GDM1 (cell line): ENCODE results near the gene PZP.
"Not testable (repeated sequence)": the region's sequence is repeated elsewhere in the genome, so short reads cannot be mapped to it uniquely, and the experiment has no call there.

Source experiments
- DNase-seq: peaks from one replicate; lab custom pipeline; 2025; lab: John Stamatoyannopoulos, UW

Gene PZP

DNA sequence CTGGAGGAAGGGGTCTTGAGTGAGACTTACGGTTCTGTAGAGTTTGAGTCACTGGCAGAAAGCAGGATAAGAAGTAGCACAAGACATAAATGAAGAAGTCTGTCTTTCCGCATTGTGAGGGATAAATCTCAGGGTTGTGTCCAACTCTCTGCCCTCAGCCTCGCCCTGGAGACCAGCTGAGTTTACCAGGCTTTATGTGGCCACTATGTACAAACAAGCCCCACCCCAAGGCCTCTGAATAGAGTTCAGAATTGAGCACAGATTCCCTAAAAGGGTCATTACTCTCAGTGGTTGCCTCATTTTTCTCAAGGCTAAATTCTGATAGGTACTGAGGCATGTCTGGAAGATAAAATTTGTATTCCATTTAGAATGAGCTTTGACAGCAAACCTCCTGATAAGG lies at the start of gene PZP:
Gene PZP, minus strand, starts transcription at position 167 of the 400 bp plus-strand sequence. Its CDS starts 54 bp downstream, at position 113.
- DNase-seq: no peak

DNA sequence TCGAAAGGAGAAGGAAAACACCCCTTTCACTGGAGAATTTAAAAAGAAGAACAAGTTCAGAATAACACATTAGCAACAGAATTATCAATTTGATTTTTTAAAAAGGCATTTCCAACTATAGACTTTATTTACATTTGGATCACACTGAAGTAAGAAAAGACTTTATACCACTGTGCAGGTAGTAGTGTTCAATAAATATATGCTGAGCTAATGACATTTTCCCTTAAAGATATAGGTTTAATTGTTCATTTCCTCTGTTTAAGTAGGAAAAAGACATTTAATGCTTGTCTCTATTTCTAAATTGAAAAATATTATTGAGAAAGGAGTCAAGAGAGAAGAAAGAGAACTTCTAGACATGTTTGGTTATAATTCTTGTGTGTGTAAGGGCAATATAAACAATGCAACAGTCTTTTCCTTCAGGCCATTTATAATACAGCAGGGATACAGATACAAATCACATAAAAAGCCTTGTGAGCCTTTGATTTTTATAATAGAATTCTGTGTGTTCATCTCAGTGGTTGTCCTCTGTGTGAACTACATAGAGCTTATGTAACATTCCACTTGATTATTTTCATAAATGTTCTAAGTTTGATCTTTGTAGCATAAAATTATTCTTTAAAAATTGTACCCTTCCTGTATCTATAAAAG lies 48.7 kb upstream of the PZP start:
- DNase-seq: no peak

DNA sequence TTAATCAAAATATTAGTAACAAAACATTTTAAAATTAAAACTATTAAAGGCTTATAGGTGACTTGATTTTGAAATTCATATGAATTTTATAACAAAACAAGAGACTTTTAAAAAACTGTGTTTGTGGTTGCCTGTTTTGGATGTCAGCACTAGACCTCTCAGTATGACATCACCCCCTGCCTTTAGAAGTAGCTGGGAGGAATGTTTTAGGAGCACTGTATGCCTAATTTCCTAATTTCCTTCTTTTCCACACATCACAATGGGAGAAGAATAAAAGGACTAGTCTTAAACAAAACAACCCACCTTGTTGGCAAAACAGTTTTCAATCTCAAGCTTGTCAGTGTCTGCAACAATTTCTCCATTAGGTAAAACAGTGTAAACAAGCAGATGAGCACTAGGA lies 48.1 kb upstream of the PZP start:
- DNase-seq: no peak

DNA sequence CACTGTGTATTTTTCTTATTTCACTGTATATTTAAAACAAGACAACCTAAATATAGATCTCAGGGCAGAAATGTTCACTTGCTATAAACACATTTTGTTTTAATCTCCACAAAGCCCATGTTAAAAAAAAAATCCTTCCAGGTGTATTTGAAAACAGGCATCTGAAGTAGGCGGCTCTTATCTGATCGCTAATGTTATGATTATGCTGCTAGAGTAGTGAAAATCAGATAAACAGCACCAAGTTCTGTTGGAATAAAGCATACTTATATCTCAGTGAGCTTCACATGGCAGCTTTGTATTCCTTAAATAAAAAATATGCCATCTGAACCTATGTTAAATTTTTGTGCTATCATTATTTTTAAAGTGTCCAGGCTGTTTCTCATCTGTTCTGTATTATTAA lies 47.6 kb upstream of the PZP start:
- no peak for DNase-seq

DNA sequence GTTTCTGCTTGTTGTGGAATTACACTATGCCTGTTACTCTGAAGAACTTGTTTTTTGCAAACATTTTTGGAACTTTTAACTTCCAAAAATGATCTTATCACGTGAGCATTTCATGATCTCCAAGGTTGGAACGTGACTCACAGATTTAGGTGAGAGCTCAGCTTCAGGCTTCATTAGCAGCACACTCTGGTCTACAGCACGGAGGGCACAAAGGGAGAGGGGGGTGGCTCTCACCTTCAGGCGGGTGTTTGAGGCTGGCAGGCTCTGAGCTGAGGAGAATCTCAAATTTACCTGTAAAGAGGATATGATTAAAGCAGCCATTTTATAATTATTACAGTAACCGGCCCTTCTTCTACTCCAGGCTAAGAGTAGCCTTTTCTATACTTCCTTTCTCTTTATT lies 45.3 kb upstream of the PZP start:
- no peak for DNase-seq

DNA sequence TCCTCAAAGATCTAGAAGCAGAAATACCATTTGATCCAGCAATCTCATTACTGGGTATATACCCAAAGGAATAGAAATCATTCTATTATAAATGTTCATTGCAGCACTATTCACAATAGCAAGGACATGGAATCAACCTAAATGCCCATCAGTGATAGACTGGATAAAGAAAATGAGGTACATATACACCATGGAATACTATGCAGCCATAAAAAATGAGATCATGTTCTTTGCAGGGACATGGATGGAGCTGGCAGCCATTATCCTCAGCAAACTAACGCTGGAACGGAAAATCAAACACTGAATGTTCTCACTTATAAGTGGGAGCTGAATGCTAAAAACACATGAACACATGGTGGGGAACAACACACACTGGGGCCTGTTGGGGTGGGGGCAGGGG lies 44.6 kb upstream of the PZP start:
- DNase-seq: not testable (repeated sequence)

DNA sequence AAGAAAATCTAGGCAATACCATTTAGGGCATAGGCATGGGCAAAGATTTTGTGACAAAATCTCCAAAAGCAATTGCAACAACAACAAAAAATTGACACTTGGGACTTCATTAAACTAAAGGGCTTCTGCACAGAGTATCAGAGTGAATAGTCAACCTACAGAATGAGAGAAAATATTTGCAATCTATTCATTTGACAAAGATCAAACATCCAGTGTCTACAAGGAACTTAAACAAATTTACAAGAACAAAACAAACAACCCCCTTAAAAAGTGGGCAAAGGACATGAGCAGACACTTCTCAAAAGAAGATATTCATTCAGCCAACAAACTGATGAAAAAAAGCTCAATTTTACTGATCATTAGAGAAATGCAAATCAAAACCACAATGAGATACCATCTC lies 44.1 kb upstream of the PZP start:
- DNase-seq: no peak

DNA sequence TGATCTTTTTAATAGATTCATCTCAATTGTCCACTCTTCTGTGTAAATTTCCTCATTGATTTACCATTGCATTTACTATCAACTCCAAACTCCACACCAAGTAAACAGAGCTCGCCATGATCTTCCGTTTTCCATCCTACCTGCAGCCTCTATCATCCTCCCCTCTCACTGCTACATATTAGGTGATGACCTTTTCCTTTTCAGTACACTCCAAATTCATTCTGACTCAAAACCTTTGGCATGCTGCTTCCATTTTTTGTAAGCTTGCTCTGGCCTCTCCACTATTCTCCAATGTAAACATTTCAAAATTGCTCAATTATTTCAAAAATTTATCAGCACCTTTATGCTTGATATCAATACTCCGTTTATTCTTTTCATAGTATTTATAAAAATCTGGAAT lies 40.2 kb upstream of the PZP start:
- DNase-seq: no peak

DNA sequence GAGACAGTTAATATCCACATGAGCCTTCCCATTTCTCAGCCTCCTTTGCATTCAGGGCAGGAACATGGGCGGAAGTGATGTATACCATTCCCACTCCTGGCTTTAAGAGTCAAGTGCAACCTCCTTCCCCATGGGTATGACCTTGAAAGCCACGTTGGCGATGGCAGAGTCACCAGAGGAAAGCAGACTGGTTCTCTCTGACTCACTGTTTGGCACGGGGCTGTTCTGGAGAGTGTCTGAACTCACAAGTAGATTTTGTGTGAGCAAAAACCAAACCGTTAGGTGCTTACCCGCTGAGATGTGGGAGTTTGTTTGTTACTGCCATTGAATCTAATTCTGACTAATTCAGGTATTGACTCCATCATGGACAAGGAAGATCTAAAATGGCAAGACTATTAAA lies 36.7 kb upstream of the PZP start:
- DNase-seq: no peak

DNA sequence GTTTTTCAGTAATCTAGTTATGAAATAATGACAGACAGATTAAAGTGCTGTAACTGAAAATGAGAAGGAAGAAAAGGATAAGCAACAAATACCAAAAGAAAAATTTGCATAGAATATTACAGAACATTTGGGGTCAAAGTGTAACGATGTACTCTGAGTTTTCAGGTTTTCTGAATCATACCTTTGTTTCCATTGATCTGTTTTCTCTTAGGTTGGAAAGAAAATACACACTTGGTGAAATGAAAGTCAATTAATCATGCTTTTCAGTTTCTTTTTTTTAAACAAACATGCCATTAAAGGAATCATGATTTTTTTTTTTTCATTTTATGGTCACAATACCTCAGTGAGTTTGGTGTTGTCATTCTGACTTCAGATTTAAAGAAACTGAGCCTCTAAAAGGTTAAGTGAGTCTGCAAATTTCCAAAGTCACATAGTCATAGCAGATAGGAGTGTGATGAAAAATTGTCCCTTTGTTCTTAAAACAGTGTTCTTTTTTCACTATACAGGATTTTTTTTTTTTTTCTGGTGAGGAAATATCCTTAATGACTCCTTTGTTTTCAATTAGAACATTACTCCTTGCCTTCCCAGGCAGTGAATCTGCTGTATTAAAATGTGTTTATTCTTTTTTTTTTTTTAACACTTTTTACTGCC lies 35.9 kb upstream of the PZP start:
- DNase-seq: no peak

DNA sequence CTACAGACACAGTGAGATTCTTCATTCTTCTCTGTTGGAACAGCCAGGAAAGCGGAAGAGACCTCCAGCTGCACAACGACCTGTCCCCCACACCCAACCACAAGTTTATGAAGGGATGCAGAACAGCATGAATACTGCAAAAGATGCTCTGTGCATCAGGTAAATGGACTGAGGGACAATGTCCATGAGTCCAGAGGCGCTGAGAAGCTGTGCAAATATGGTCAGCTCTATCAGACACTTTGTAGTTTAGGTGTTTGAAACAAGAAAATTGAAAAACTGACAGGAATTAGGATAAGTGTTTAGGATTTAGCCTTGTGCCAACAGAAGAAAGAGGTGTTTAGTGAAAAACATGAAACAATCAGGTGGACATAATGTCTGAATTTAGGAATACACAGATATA lies 33.1 kb upstream of the PZP start:
- no peak for DNase-seq

DNA sequence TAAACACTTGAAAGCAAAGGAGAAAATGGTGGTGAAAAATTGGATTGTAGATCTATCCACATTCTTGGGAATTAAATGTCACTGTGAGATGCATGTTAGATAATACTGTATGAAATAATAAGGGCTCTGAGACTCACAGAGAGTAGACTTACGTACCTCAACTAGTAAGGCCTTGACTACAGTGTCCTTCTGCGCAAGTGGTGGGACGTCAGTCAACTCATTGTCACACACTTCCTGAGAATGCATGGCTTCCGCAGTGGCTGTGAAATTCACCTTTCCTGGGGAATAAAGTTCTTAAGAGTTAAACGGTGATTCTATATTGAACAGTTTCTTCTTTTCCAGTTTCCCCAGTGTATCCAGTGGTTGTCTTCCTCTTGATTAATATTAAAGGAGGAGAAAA lies 32.6 kb upstream of the PZP start:
- DNase-seq: no peak

DNA sequence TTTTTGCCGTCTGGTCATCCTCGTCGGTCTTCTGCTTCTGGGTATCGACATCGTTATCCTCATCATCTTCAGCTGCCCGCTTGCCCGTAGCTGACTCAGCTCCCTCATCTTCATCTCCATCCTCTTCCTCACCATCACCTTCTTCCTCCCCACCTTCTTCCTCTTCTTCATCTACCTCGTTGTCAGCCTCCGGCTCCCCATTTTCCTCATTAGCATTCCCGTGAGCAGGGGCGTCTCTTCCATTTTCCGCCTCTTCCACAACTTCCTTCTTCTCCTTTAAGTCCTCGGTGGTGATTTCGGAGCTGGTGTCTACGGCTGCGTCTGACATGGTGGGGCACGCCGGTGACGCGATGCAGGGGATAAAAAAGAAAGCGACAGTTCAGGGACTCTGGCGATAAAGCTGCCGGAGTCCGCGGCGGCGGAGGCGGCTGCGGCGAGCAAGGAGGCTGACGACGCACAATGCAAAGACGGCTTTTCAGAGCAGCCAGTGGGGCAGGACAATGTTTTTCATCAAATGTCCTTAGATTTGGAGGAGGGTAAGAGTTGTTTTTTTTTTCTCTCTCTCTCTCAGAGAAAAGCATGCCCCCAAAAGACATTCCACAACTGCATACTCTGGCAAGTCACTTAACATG lies 31.9 kb upstream of the PZP start:
- DNase-seq: not testable (repeated sequence)

DNA sequence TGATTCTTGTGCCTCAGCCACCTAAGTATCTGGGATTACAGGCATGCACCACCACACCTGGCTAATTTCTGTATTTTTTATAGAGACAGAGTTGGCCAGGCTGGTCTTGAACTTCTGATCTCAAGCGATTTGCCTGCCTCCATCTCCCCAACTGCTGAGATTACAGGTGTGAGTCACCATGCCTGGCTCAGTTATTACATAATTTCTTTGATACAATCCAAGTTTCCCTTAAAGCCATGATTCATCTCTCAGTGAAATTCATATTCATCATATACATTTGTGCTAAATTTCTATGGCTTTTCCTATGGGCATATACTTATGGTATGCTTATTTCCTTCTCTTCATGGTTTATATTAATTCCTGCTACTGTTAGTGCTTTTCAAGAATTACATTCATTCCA lies 29.1 kb upstream of the PZP start:
- no peak for DNase-seq

DNA sequence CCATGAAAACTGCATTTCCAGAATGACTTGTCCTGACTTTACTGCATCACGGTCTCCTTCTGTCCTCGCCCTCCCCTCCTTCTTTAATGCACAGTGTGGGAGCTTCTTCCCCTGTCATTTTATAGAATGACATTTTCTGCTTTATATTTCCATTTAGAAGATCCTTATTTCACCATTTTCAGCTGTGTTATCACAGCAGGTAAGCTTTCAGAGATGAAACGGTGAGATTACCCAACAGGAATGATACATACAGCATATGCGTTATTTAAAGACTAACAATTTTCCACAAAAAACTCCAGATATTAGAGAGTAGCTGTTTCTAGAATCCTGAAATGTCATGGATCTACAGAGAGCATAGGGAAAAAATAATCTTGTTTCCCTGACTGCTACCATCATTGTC lies 27.3 kb upstream of the PZP start:
- DNase-seq: no peak

DNA sequence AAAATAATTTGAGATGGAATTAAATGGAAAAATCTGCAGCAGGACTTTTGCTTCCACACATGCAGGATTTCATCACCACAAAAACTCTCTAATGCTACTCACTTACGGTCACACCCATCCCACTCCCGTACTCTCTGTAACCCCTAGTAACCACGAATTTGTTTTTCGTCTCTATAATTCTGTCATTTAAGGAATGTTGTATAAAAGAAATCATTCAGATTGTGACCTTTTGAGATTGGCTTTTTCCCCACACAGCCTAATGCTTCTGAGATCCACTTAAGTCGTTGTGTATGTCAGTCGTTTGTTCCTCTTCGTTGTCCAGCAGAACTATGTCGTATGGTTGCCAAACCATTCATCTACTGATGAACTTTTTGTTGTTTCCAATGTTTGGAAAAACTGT lies 19.8 kb upstream of the PZP start:
- DNase-seq: no peak

DNA sequence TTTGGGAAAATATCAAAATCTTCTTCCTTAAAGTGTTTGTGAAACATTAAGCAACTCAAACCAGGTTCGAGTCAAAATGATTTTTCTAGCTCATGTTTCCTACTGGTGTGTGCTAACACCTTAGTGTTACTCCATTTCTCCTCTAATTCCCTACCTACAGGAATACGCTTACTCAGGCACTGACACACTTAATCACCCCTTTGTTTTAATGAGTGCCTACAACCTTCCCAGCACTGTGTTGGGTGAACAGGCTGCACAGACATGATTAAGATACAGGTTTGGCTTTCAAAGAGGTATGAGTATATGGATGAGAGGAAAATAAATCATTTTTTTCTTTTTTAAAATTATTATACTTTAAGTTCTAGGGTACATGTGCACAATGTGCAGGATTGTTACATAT lies 15.6 kb upstream of the PZP start:
- DNase-seq: no peak

DNA sequence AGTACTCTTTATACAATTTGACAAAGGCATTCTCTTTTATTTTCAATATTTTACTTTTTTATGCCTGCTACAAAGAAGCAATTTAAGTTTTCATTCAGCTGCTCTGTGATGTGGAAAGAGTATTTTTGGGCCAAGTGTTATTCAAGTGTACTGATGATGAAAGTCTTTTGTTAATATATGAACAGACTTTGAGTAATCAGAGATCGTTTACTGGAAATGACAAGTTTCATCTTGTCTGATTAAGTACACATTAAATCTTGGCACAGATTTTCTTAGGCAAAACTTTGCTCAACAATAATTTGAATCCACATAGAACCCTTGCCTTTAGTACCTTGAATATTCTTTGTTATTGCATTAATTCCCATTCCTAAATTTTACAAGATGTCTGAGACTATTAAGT lies 13.3 kb upstream of the PZP start:
- DNase-seq: no peak

DNA sequence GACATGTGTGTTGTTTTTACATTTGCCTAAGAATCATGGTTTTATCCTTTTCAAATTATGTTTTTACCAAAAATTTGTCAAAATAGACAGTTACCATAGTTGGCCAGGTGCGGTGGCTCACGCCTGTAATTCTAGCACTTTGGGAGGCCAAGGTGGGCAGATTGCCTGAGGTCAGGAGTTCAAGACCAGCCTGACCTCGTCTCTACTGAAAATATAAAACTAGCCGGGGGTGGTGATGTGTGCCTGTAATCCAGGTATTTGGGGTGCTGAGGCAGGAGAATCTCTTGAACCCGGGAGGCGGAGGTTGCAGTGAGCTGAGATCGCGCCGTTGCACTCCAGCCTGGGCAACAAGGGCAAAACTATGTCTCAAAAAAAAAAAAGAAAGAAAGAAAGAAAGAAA lies 12.8 kb upstream of the PZP start:
- DNase-seq: not testable (repeated sequence)

DNA sequence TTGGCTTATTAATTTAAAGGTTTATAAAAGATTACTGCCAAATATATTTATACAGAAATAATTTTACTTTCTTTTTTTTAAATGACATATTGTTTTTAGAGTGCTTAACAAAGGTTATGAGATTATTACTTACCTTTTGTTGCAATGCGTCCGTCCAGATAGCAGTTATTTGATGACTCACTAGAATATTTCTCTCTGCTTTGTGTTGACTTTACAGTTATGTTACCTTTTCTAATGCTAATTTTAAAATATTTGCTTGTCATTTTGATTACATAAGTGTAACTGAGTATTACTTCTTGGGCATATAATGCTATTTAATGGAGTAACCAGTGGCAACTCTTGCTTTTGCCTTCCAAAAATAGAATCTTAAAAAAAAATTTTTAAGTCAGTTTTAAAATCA lies 6.3 kb upstream of the PZP start:
- no peak for DNase-seq

DNA sequence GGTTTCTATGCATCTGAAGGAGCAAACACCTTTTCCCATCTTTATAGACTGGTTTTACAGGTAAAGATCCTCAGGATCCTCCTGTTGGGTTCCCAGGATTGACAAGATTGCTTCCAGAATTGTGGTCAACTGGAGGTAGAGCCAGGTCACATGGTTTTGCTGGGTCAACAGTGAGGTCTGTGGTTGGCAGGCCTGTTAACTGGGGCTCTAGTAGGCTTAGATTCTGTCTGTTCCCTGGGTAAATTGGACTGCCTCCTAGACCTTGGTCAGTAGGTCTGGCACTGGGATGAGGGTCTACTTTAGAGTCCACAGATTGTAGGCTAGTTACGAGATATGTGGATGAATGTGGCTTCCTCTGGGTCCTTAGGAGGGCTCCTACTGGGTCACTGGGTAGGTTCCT lies 3.5 kb upstream of the PZP start:
- no peak for DNase-seq

DNA sequence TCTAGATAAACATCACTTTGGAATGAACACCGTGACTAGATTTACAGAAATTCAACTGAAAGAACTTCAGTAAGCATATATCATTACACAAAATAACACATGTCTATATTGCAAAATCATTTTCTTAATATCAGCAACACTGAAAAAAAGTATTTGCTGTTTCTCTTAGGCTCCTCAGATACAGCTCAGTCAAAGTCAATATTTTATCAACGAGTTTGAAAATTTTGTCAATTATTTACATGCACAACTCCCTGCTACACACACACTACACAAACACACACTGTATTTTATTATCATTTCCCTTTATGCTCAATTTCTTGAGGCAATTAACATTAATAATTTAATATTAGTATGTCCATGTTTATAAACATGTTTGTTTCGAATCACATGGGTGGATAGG lies 3.8 kb downstream of the PZP start:
- no peak for DNase-seq

DNA sequence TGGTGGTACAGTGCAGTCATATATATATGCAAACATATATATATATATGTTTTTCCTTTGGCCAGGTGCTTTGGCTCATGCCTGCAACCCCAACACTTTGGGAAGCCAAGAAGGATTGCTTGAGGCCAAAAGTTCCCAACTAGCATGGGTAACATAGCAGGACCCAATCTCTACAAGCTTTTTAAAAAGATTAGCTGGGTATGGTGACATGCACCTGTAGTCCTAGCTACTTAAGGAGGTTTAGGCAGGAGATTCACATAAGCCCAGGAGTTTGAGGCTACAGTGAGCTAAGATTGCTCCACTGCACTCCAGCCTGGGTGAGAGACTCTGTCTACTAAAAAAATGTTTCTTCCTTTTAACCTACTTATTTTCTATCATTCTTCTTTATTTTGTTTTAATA lies 10.2 kb downstream of the PZP start:
- DNase-seq: no peak

DNA sequence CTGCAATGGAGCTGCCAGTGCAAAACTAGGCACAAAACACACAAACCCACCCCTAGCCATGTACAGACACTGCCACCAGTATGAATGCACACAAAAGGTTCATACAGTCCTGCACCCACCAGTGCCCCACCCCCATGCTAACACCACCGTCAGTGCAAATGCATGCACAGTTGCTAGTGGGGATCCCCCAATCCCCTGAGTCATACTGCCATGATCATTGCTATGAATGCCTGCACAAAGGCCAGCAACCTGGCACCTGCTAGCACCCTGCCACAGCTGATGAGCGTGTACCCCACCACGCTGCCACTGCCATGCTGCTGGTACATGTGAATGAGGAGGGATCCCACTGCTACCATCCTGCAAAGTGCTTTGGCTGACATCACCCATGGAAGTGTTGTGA lies 23.9 kb downstream of the PZP start:
- no peak for DNase-seq
